OCI-LY3 (cell line): ENCODE data around the gene BICD1.
A peak's percentile ranks its signal among the peaks of the same experiment; 100 is the strongest.

Experiments used
- H2AFZ ChIP-seq: fragments of 200-600, 300-600 bp; shearing (Covaris generic); 2 replicates; pipeline ENCODE4 v1.6.0; 2014; ENCODE audit warnings: antibody characterized with exemption, low read depth, low read length
- H3K27ac ChIP-seq: fragments of 200-600, 300-600 bp; sonication (generic); 2 replicates; pipeline ENCODE4 v1.5.1; 2014; ENCODE audit warnings: mild to moderate bottlenecking, low read length, moderate library complexity, mixed read lengths
- H3K27me3 ChIP-seq: fragments of 200-600, 300-600 bp; sonication (generic); 2 replicates; pipeline ENCODE4 v1.6.1; 2014; ENCODE audit warnings: low read depth, low read length, mixed read lengths
- H3K36me3 ChIP-seq: fragments of 200-600, 300-600 bp; sonication (generic); replicated peaks from 2 replicates; pipeline ENCODE3; 2014; ENCODE audit warnings: low read depth, low read length, mixed read lengths
- H3K4me1 ChIP-seq: fragments of 300-600, 200-600 bp; sonication (generic); 2 replicates; pipeline ENCODE4 v1.6.1; 2014; ENCODE audit warnings: low read length, mixed read lengths
- H3K4me2 ChIP-seq: fragments of 200-600, 300-600 bp; sonication (generic); 2 replicates; pipeline ENCODE4 v1.6.1; 2014; ENCODE audit warnings: low read length, mixed read lengths
- H3K4me3 ChIP-seq: fragments of 300-600, 200-600 bp; sonication (generic); 2 replicates; pipeline ENCODE4 v1.5.1; 2014; ENCODE audit warnings: antibody characterized with exemption, mild to moderate bottlenecking, low read length, moderate library complexity
- H3K79me2 ChIP-seq: fragments of 300-600, 200-600 bp; shearing (Covaris generic); 2 replicates; pipeline ENCODE4 v1.6.1; 2014; ENCODE audit warnings: mild to moderate bottlenecking, low read length, mixed read lengths
- H3K9ac ChIP-seq: fragments of 300-600, 200-600 bp; shearing (Covaris generic); 2 replicates; pipeline ENCODE4 v1.6.0; 2014; ENCODE audit warnings: mild to moderate bottlenecking, low read length, moderate library complexity
- H3K9me3 ChIP-seq: fragments of 200-600, 300-600 bp; shearing (Covaris generic); 2 replicates; pipeline ENCODE4 v1.6.1; 2014; ENCODE audit warnings: low read length, mixed read lengths; ENCODE audit not compliant: insufficient read depth
- H4K20me1 ChIP-seq: fragments of 200-600, 300-600 bp; sonication (generic); 2 replicates; pipeline ENCODE4 v1.6.1; 2016; ENCODE audit warnings: low read length, mixed read lengths; ENCODE audit not compliant: insufficient read depth
- CTCF ChIP-seq: fragments of 200-600, 300-600 bp; sonication (generic); IDR thresholded peaks from 2 replicates; pipeline ENCODE4 v1.5.1; 2014; ENCODE audit warnings: antibody characterized with exemption, low read length, low read depth
- EZH2phosphoT487 ChIP-seq: fragments of 200-600 bp; shearing (Covaris generic); IDR thresholded peaks from 2 replicates; pipeline ENCODE4 v1.6.1; 2018; ENCODE audit warnings: antibody characterized with exemption, mixed run types, low read depth

The BICD1 gene

GRCh38 chr12:32360956-32361355 lies 254.3 kb downstream of the BICD1 start:
- Histone ChIP-seq H2AFZ (no peak overlapping the region), H3K27ac (no peak overlapping the region), H3K36me3 (no peaks in the 10 kb centered on the region), H3K9ac (no peak overlapping the region), H3K4me3 (no peak overlapping the region), H3K4me1 (no peaks in the 10 kb centered on the region), H3K27me3 (no peaks in the 10 kb centered on the region), H3K79me2 (no peaks in the 10 kb centered on the region), H3K9me3 (no peaks in the 10 kb centered on the region), H3K4me2 (no peak overlapping the region), H4K20me1 (no peaks in the 10 kb centered on the region)
- TF ChIP-seq CTCF = no peak

- Histone ChIP-seq H3K4me1 (no peaks in the 10 kb centered on the region), H3K79me2 (no peaks in the 10 kb centered on the region), H3K27me3 (no peaks in the 10 kb centered on the region), H3K36me3 (no peaks in the 10 kb centered on the region), H4K20me1 (no peaks in the 10 kb centered on the region), H3K9me3 (no peaks in the 10 kb centered on the region), H3K27ac (no peak overlapping the region), H2AFZ (no peak overlapping the region), H3K9ac (no peak overlapping the region), H3K4me3 (no peak overlapping the region), H3K4me2 (no peak overlapping the region)
- TF ChIP-seq CTCF (no peak), EZH2phosphoT487 (no peak)
Observed at GRCh38 chr12:32362892-32363291, 256.2 kb downstream of the BICD1 start.

GRCh38 chr12:32365473-32366064 lies 258.9 kb downstream of the BICD1 start:
- H3K4me1 ChIP-seq = no peaks in the 10 kb centered on the region
- TF ChIP-seq EZH2phosphoT487 (no peak), CTCF (peak; percentile 88)
- H3K4me3 ChIP-seq = no peak overlapping the region
- no peaks in the 10 kb centered on the region for H4K20me1 ChIP-seq
- H3K79me2 ChIP-seq = no peaks in the 10 kb centered on the region
- H3K36me3 ChIP-seq = no peaks in the 10 kb centered on the region
- no peak overlapping the region for H3K4me2 ChIP-seq
- no peak overlapping the region for H2AFZ ChIP-seq
- H3K27ac ChIP-seq = no peak overlapping the region
- H3K9ac ChIP-seq = no peak overlapping the region
- no peaks in the 10 kb centered on the region for H3K9me3 ChIP-seq
- H3K27me3 ChIP-seq = no peaks in the 10 kb centered on the region

GRCh38 chr12:32366714-32367113 lies 260.1 kb downstream of the BICD1 start:
- no peaks in the 10 kb centered on the region for H3K27me3 ChIP-seq
- no peak for TF ChIP-seq EZH2phosphoT487
- no peak for TF ChIP-seq CTCF
- no peak overlapping the region for H3K4me3 ChIP-seq
- H3K9ac ChIP-seq = no peak overlapping the region
- no peak overlapping the region for H3K27ac ChIP-seq
- H4K20me1 ChIP-seq = no peaks in the 10 kb centered on the region
- no peak overlapping the region for H2AFZ ChIP-seq
- no peaks in the 10 kb centered on the region for H3K36me3 ChIP-seq
- H3K9me3 ChIP-seq = no peaks in the 10 kb centered on the region
- H3K4me2 ChIP-seq = no peak overlapping the region
- H3K4me1 ChIP-seq = no peaks in the 10 kb centered on the region
- H3K79me2 ChIP-seq = no peaks in the 10 kb centered on the region
